ENCODE data around the gene SFPQ. TPM values are rescaled to one million over a fixed set of nuclear protein-coding genes. Genes with fewer than 3 reads are reported as not detected.
A peak's percentile ranks its signal among the peaks of the same experiment; 100 is the strongest.
"Not testable (repeated sequence)": the region's sequence is repeated elsewhere in the genome, so short reads cannot be mapped to it uniquely, and the experiment has no call there.

The SFPQ gene, protein sequence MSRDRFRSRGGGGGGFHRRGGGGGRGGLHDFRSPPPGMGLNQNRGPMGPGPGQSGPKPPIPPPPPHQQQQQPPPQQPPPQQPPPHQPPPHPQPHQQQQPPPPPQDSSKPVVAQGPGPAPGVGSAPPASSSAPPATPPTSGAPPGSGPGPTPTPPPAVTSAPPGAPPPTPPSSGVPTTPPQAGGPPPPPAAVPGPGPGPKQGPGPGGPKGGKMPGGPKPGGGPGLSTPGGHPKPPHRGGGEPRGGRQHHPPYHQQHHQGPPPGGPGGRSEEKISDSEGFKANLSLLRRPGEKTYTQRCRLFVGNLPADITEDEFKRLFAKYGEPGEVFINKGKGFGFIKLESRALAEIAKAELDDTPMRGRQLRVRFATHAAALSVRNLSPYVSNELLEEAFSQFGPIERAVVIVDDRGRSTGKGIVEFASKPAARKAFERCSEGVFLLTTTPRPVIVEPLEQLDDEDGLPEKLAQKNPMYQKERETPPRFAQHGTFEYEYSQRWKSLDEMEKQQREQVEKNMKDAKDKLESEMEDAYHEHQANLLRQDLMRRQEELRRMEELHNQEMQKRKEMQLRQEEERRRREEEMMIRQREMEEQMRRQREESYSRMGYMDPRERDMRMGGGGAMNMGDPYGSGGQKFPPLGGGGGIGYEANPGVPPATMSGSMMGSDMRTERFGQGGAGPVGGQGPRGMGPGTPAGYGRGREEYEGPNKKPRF
- total RNA-seq (2021), result 547 and 573 TPM in 2 replicates
- long read RNA-seq, transcript SFPQ-205 (3 exons, 2,835 nt), result minor isoform, 7 of 80 reads
- long read RNA-seq, transcript SFPQ-201 (10 exons, 3,747 nt), result major isoform, 24 of 80 reads
- long read RNA-seq, partial matches to known transcripts, result 39 of 80 reads
- long read RNA-seq, other reads (novel, unspliced or antisense), result 7 of 80 reads

DNA sequence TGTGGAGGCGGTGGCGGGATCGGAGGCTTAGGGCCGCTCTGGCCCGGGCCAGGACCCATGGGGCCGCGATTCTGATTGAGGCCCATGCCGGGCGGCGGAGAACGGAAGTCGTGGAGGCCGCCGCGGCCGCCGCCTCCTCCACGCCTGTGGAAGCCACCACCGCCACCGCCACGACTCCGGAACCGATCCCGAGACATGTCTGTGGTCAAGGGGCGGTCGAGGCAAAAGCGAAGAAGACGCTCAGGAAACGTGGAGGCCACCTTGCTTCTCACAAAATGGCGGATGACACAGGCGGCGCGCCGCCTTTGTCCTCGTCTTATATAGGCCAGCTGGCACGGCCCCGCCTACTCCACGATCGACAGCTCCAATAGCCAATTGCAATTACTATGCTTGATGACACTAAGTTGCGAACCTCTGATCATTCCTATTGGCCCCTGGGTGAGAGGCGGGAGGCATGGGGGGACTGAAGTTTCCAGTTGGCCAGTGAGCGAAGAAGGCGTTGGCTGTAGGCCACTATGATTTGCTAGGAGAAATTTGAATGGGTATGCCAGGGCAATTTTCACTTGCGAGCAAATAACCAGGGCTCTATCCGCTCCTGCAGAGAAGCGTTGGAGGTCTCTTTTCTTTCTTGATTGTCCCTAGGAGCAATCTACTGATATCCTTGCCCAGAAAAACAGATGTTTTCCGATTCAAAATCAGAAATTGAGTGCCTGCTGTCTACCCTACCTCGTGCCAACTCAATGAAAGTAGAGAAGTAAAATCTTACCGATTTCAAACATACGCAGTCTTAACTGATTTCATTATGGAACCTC, at the start of gene SFPQ:
SFPQ (minus strand) TSS at position 293 of the 812 bp plus-strand sequence; CDS start at position 197, 96 bp downstream.
- H3K27me3 ChIP-seq (ENCODE audit: insufficient read depth, low read length), result no peaks in the 10 kb centered on the region
- Mint-ChIP-seq H3K4me1 (peaks cover 30 to 38% of the 10 kb centered on the region in 2 experiments), H3K27me3 (ENCODE audit: low read depth) (peaks cover 15% of the 10 kb centered on the region), H3K4me3 (peak within 1 kb of the TSS; percentile 95 to 98), H3K36me3 (ENCODE audit: insufficient read depth in 1 of 3, low read depth in 3 of 3) (peaks cover 37 to 40% (median 39%) of the 10 kb centered on the region in 3 experiments), H3K27ac (peak within 1 kb of the TSS; percentile 98 to 100 (median 100)), H3K9me3 (peaks cover 2 to 4% of the 10 kb centered on the region in 2 experiments; a peak in 3 of 5 replicates)
- peak within 1 kb of the TSS; percentile 99 for H3K18ac ChIP-seq (ENCODE audit: insufficient read length, low read depth, low read length)
- no peak within 1 kb of the TSS for H2BK20ac ChIP-seq (ENCODE audit: low read depth, low read length, poor library complexity, severe bottlenecking)
- no peak within 1 kb of the TSS for H2BK12ac ChIP-seq (ENCODE audit: insufficient read length, low read depth, low read length)
- no peak within 1 kb of the TSS for H2BK15ac ChIP-seq (ENCODE audit: low read depth, low read length)
- H4K5ac ChIP-seq (ENCODE audit: insufficient read length, low read depth, low read length), result peak within 1 kb of the TSS; percentile 34
- peak within 1 kb of the TSS; percentile 73 for H2BK5ac ChIP-seq (ENCODE audit: insufficient read length, low read length)
- peak within 1 kb of the TSS; percentile 92; the same call in 1 of the 2 replicates for H3K4ac ChIP-seq (ENCODE audit: low read depth, low read length)
- H2BK120ac ChIP-seq (ENCODE audit: low read depth, low read length, poor library complexity, severe bottlenecking), result peak within 1 kb of the TSS; percentile 74
- no peak within 1 kb of the TSS for H2AK5ac ChIP-seq (ENCODE audit: insufficient read length, low read length)
- peak within 1 kb of the TSS; percentile 100 for H4K91ac ChIP-seq (ENCODE audit: insufficient read length, low read depth, low read length)
- DNase-seq, result peak; percentile 99
- peak within 1 kb of the TSS; percentile 87 for H3K4me2 ChIP-seq (ENCODE audit: insufficient read depth, insufficient read length, low read length)
- peak within 1 kb of the TSS; percentile 95 for H3K9ac ChIP-seq (ENCODE audit: extremely low read depth, insufficient read length, low read length)
- H3K9me3 ChIP-seq (ENCODE audit: control insufficient read depth, low read depth, low read length), result no peaks in the 10 kb centered on the region
- no peak within 1 kb of the TSS for H3K56ac ChIP-seq (ENCODE audit: insufficient read length, low read depth, low read length)
- H3K27ac ChIP-seq (ENCODE audit: insufficient read length, low read depth, low read length), result no peak within 1 kb of the TSS
- no peak within 1 kb of the TSS for H3K23ac ChIP-seq (ENCODE audit: insufficient read length, low read depth, low read length)
- peak within 1 kb of the TSS; percentile 96 for H3K14ac ChIP-seq (ENCODE audit: insufficient read depth, low read length)
- TF ChIP-seq, protein P1, sequence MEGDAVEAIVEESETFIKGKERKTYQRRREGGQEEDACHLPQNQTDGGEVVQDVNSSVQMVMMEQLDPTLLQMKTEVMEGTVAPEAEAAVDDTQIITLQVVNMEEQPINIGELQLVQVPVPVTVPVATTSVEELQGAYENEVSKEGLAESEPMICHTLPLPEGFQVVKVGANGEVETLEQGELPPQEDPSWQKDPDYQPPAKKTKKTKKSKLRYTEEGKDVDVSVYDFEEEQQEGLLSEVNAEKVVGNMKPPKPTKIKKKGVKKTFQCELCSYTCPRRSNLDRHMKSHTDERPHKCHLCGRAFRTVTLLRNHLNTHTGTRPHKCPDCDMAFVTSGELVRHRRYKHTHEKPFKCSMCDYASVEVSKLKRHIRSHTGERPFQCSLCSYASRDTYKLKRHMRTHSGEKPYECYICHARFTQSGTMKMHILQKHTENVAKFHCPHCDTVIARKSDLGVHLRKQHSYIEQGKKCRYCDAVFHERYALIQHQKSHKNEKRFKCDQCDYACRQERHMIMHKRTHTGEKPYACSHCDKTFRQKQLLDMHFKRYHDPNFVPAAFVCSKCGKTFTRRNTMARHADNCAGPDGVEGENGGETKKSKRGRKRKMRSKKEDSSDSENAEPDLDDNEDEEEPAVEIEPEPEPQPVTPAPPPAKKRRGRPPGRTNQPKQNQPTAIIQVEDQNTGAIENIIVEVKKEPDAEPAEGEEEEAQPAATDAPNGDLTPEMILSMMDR (conservative IDR thresholded peaks at IDR 0.05), result no peak
- H4K20me1 ChIP-seq (ENCODE audit: control insufficient read depth, insufficient read depth, insufficient read length), result no peaks in the 10 kb centered on the region
- no peak within 1 kb of the TSS for H4K8ac ChIP-seq (replicated peaks; ENCODE audit: insufficient read length, low read depth, low read length)
- H3K4me1 ChIP-seq (ENCODE audit: insufficient read depth, low read length), result no peaks in the 10 kb centered on the region; the same call in 1 of the 2 replicates
- no CpG with 5 or more reads among the region's 50 CpGs for WGBS (ENCODE audit: extremely low coverage, insufficient read length, low lambda C conversion rate)
- peaks cover 33% of the 10 kb centered on the region for H3K79me2 ChIP-seq (ENCODE audit: insufficient read depth, low read length)
- peaks cover 9% of the 10 kb centered on the region for H3K23me2 ChIP-seq (ENCODE audit: insufficient read length, low read depth, low read length, poor library complexity, severe bottlenecking)
- no peak within 1 kb of the TSS for H3T11ph ChIP-seq (ENCODE audit: low read length)
- H2AFZ ChIP-seq (ENCODE audit: low read length), result no peak within 1 kb of the TSS
- no peaks in the 10 kb centered on the region for H3K79me1 ChIP-seq (ENCODE audit: insufficient read depth, low read depth, low read length, poor library complexity, severe bottlenecking)

DNA sequence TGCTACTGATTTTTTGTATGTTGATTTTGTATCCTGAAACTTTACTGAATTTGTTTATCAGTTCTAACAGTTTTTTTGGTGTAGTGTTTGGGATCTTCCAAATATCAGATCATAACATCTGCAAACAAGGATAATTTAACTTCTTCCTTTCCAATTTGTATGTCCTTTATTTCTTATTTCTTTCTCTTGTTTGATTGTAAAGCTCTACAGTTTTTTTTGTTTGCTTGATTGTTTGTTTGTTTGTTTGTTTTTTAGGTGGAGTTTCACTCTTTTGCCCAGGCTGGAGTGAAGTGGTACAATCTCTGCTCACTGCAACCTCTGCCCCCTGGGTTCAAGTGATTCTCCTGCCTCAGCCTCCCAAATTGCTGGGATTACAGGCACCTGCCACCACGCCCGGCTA, 43.8 kb upstream of the SFPQ start:
- not testable (repeated sequence) for H3K27me3 ChIP-seq (ENCODE audit: insufficient read depth, low read length); H3K79me2 ChIP-seq (ENCODE audit: insufficient read depth, low read length); H3K27ac ChIP-seq (ENCODE audit: insufficient read length, low read depth, low read length); H2BK120ac ChIP-seq (ENCODE audit: low read depth, low read length, poor library complexity, severe bottlenecking); H3K4me1 Mint-ChIP-seq; H4K5ac ChIP-seq (ENCODE audit: insufficient read length, low read depth, low read length); H3K4me2 ChIP-seq (ENCODE audit: insufficient read depth, insufficient read length, low read length); H3K79me1 ChIP-seq (ENCODE audit: insufficient read depth, low read depth, low read length, poor library complexity, severe bottlenecking); H3K56ac ChIP-seq (ENCODE audit: insufficient read length, low read depth, low read length); H2AK5ac ChIP-seq (ENCODE audit: insufficient read length, low read length); H2BK15ac ChIP-seq (ENCODE audit: low read depth, low read length); H3T11ph ChIP-seq (ENCODE audit: low read length); H3K27me3 Mint-ChIP-seq (ENCODE audit: low read depth); H2AFZ ChIP-seq (ENCODE audit: low read length); H3K4me1 ChIP-seq (ENCODE audit: insufficient read depth, low read length); H3K23ac ChIP-seq (ENCODE audit: insufficient read length, low read depth, low read length); H3K9me3 Mint-ChIP-seq; H3K23me2 ChIP-seq (ENCODE audit: insufficient read length, low read depth, low read length, poor library complexity, severe bottlenecking); H2BK20ac ChIP-seq (ENCODE audit: low read depth, low read length, poor library complexity, severe bottlenecking); DNase-seq; H3K36me3 Mint-ChIP-seq (ENCODE audit: insufficient read depth in 1 of 3, low read depth in 3 of 3); H4K8ac ChIP-seq (replicated peaks; ENCODE audit: insufficient read length, low read depth, low read length); H3K18ac ChIP-seq (ENCODE audit: insufficient read length, low read depth, low read length); H3K9me3 ChIP-seq (ENCODE audit: control insufficient read depth, low read depth, low read length); H2BK12ac ChIP-seq (ENCODE audit: insufficient read length, low read depth, low read length); H3K4ac ChIP-seq (ENCODE audit: low read depth, low read length); H4K20me1 ChIP-seq (ENCODE audit: control insufficient read depth, insufficient read depth, insufficient read length); H3K14ac ChIP-seq (ENCODE audit: insufficient read depth, low read length); H3K27ac Mint-ChIP-seq; H3K9ac ChIP-seq (ENCODE audit: extremely low read depth, insufficient read length, low read length); H3K4me3 Mint-ChIP-seq; H4K91ac ChIP-seq (ENCODE audit: insufficient read length, low read depth, low read length); H2BK5ac ChIP-seq (ENCODE audit: insufficient read length, low read length)
- no CpG with 5 or more reads among the region's 2 CpGs for WGBS (ENCODE audit: extremely low coverage, insufficient read length, low lambda C conversion rate)

All from H9 (cell line).